Parathyroid adenoma (tissue), 2 donors: Measurements from ENCODE around the gene JAG2.

Experiments
- H2AFZ ChIP-seq: fragments of 300-600 bp; sonication (generic); one replicate; pipeline ENCODE4 v1.7.0; 2017; ENCODE audit warnings: antibody characterized with exemption, mild to moderate bottlenecking
- H3K27ac ChIP-seq: fragments of 300-600 bp; sonication (generic); one replicate; pipeline ENCODE4 v1.7.0; 2017
- H3K27me3 ChIP-seq: fragments of 300-600 bp; sonication (generic); one replicate; pipeline ENCODE4 v1.7.0; 2017; ENCODE audit warnings: low read length; ENCODE audit not compliant: control insufficient read depth, insufficient read depth
- H3K36me3 ChIP-seq: fragments of 300-600 bp; sonication (generic); one replicate; pipeline ENCODE4 v1.7.0; 2017; ENCODE audit warnings: low read length; ENCODE audit not compliant: control insufficient read depth, insufficient read depth
- H3K4me1 ChIP-seq: fragments of 300-600 bp; sonication (generic); one replicate; pipeline ENCODE4 v1.7.0; 2017; ENCODE audit warnings: control low read depth
- H3K4me2 ChIP-seq: fragments of 300-600 bp; sonication (generic); one replicate; pipeline ENCODE4 v1.7.0; 2017; ENCODE audit warnings: low read length
- H3K4me3 ChIP-seq: fragments of 300-600 bp; sonication (generic); one replicate; pipeline ENCODE4 v1.7.0; 2017; ENCODE audit warnings: low read depth, low read length
- H3K79me2 ChIP-seq: fragments of 300-600 bp; sonication (generic); one replicate; pipeline ENCODE4 v1.7.0; 2017; ENCODE audit warnings: control low read depth
- H3K9ac ChIP-seq: fragments of 300-600 bp; sonication (generic); one replicate; pipeline ENCODE4 v1.7.0; 2017; ENCODE audit warnings: mild to moderate bottlenecking
- H3K9me3 ChIP-seq: fragments of 300-600 bp; sonication (generic); one replicate; pipeline ENCODE4 v1.7.0; 2017; ENCODE audit warnings: low read length; ENCODE audit not compliant: control insufficient read depth
- TF ChIP-seq, protein P1 (sequence below): fragments of 300-600 bp; sonication (generic); IDR thresholded peaks from one replicate; pipeline ENCODE4 v1.7.0; 2017; ENCODE audit warnings: antibody characterized with exemption, mild to moderate bottlenecking
- donor health status: primary hyperparathyroidism.

JAG2 gene

DNA sequence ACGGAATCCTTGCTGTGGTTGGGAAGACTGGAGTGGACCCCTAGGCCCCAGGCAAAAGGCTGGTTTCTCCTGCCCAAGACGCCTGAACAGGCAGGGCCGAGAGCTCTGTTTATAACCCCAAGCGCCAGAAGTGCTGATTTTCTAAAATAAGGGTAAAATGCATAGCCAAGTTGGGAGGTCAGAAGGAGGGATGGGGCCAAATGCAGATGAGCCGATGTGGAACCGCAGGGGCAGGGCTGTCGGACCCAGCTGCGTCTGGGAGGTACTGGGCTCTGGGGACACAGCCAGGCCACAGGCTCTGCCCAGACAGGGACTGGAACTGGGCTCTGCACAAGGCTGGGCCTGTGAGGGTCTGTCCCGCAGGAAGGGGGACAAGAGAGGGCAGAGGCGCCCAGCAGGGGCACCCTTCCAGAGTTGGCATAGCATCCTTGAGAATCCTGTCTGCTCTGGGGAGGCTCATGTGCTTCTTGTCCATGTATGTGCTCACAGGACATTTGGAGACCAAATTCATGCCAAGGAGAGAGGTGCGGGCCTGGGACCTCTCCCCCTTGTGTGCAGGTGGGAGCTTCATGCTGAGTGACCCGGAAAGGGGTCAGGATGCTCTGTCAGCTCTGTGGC lies 49.1 kb downstream of the JAG2 start:
- Histone ChIP-seq H2AFZ (no peak overlapping the region), H3K36me3 (no peaks in the 10 kb centered on the region), H3K4me3 (no peak overlapping the region), H3K79me2 (no peaks in the 10 kb centered on the region), H3K27me3 (no peaks in the 10 kb centered on the region), H3K27ac (no peak overlapping the region), H3K4me2 (no peak overlapping the region), H3K4me1 (no peaks in the 10 kb centered on the region), H3K9ac (no peak overlapping the region), H3K9me3 (no peaks in the 10 kb centered on the region)
- TF ChIP-seq, protein P1, sequence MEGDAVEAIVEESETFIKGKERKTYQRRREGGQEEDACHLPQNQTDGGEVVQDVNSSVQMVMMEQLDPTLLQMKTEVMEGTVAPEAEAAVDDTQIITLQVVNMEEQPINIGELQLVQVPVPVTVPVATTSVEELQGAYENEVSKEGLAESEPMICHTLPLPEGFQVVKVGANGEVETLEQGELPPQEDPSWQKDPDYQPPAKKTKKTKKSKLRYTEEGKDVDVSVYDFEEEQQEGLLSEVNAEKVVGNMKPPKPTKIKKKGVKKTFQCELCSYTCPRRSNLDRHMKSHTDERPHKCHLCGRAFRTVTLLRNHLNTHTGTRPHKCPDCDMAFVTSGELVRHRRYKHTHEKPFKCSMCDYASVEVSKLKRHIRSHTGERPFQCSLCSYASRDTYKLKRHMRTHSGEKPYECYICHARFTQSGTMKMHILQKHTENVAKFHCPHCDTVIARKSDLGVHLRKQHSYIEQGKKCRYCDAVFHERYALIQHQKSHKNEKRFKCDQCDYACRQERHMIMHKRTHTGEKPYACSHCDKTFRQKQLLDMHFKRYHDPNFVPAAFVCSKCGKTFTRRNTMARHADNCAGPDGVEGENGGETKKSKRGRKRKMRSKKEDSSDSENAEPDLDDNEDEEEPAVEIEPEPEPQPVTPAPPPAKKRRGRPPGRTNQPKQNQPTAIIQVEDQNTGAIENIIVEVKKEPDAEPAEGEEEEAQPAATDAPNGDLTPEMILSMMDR = no peak

DNA sequence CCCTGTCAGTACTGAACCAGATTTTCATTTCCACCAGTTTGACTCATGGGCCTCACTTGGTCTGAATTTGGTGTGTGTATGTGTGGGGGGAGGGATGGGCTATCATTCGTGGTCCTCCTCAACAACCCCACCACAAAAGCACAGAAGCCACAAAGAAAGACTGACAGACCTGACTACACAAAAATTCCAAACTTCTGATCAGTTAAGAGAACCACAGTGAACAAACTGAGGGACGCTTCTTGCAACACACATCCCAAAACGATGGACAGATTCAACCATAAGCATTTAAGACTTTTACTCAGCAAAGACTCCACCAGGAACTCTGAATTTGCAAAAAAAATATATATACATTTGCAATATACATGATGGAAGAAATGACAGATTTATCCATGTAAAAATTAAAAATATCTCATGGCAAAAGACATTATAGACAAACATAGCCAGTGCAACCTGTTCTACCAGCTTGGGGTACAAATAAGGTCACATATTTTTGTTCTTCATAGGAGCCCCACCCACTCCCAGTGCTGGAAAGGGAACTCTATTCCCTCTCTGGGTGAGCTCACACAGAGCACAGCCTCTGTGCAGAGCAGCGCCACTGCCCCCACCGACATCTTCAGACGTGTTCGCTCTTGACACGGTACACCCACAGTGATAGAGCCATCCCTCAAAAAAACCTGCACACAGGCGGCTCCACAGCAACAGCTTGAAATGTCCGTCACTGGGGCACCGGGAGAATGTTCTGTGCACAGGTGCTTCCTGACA lies 49.7 kb downstream of the JAG2 start:
- Histone ChIP-seq H3K4me2 (no peak overlapping the region), H3K27me3 (no peaks in the 10 kb centered on the region), H3K79me2 (no peaks in the 10 kb centered on the region), H2AFZ (no peak overlapping the region), H3K9ac (no peak overlapping the region), H3K36me3 (no peaks in the 10 kb centered on the region), H3K9me3 (no peaks in the 10 kb centered on the region), H3K4me1 (no peaks in the 10 kb centered on the region), H3K27ac (no peak overlapping the region), H3K4me3 (no peak overlapping the region)
- TF ChIP-seq, protein P1 = no peak

DNA sequence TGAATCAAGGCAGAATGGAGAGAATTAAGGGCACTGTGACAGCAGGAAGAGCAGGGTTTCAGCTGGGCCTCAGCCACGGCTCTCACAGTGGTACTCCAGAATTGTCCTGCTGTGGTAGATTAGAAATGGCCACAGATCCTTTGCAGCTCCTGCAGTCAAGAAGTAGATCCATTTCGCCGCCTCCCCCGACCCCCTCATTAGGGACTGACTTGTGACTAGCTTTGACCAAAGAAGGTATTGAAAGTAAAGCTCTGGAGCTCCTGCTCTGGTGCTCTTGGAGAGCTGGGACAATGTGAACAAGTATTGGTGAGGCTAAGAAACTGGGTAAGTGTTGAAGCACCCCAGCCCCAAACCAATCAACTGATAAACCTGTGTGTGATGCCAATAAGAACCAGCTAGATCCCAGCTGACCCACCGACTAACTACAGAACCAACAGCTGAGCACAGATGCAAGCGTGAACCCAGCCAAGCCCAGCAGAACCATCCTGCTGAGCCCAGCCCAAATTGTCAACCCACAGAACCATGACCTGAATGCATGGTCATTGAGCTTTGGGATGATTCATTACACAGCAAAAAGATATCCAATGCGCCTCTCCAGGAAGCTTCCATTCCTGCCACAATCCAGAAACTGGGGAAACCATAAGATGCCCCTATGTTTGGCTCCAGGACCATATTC lies 50.7 kb downstream of the JAG2 start:
- Histone ChIP-seq H3K27ac (no peak overlapping the region), H2AFZ (no peak overlapping the region), H3K9me3 (no peaks in the 10 kb centered on the region), H3K79me2 (no peaks in the 10 kb centered on the region), H3K4me3 (no peak overlapping the region), H3K27me3 (no peaks in the 10 kb centered on the region), H3K4me1 (no peaks in the 10 kb centered on the region), H3K9ac (no peak overlapping the region), H3K36me3 (no peaks in the 10 kb centered on the region), H3K4me2 (no peak overlapping the region)
- TF ChIP-seq, protein P1 = no peak

DNA sequence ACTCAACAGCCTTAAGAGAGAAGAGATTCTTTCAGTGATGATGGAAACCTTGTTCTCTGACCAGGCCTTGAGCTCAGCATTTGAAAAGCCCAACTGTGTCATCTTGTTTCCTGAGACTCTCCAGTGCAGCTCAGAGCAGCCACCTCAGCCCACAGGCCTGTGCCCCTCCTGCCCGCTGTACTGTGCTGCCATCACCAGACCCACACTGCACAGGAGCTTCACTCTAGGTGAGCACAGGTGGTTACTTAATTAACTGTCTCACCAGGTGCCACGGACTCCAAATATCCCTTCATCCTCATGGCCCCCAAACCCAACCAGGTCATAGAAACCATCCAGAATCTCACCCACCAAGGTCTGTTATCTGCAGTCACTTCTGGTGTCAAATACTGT lies 51.3 kb downstream of the JAG2 start:
- TF ChIP-seq, protein P1 = no peak
- no peak overlapping the region for H3K4me2 ChIP-seq
- H3K27me3 ChIP-seq = no peaks in the 10 kb centered on the region
- no peak overlapping the region for H3K9ac ChIP-seq
- H3K79me2 ChIP-seq = no peaks in the 10 kb centered on the region
- no peaks in the 10 kb centered on the region for H3K9me3 ChIP-seq
- H3K4me3 ChIP-seq = no peak overlapping the region
- H2AFZ ChIP-seq = no peak overlapping the region
- H3K4me1 ChIP-seq = no peaks in the 10 kb centered on the region
- H3K36me3 ChIP-seq = no peaks in the 10 kb centered on the region
- H3K27ac ChIP-seq = no peak overlapping the region
